EH (cell line): Measurements from ENCODE around the gene WNT3A.
"Not testable (repeated sequence)": the region's sequence is repeated elsewhere in the genome, so short reads cannot be mapped to it uniquely, and the experiment has no call there.

Source experiments
- DNase-seq: peaks from one replicate; pipeline ENCODE4 v3.0.0-alpha.2; 2015; ENCODE audit warnings: low read depth

Gene WNT3A

DNA sequence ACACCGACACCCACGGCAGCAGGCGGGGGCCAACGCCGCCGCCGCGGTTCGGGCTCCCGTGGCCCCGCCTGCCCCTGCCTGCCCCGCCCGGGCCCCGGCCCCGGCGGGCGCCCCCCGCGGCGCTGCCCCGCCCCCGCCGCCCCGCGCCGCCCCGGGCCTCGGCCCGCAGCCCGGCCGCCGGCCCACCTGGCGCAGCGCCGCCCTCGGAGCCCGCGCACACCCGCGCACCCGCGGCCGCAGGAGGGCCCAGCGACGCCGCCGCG lies at the start of gene WNT3A:
Gene WNT3A, plus strand, starts transcription at position 213 of the 263 bp plus-strand sequence. CDS start 131 bp downstream, outside the sequence.
- no peak for DNase-seq

GRCh38 chr1:227958617-227959324 lies 48.0 kb upstream of the WNT3A start:
- no peak for DNase-seq

- DNase-seq = no peak
Observed at GRCh38 chr1:227959325-227959860, 47.4 kb upstream of the WNT3A start.

DNA sequence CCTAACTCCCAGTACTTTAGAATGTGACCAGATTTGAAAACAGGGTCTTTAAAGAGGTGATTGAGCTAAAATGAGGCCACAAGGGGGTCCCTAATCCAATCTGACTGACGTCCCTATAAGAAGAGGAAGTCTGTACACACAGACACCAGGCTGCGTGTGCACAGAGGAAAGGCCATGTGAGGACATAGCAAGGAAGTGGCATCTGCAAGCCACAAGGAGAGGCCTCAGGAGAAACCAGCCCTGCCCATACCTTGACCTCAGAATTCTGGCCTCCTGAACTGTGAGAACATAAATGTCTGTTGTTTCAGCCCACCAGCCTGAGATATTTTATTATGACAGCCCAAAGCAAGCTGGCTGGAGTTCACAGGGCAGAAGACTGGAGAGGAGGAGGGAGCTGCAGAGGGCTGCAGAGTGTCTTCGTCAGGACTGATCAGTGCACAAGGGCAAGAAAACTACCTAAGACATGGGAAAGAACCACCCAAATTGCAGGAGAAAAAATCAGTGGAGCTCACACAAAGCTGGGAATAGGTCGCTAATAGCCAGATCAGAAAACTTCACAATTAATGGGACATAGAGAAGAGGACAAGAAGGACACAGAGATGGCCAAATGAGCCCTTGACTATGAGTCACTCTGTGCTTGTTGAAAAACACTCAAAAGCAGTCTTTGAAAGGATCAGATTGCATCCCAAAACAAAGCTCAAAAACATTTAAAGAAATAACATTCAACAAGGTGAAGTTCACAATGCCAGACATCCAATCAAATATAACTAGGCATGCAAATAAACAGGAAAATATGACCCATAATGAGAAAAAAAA lies 44.9 kb upstream of the WNT3A start:
- DNase-seq = no peak

- DNase-seq = peak; percentile 56
Observed at GRCh38 chr1:227966733-227967132, 40.1 kb upstream of the WNT3A start.

GRCh38 chr1:227967815-227968214 lies 39.0 kb upstream of the WNT3A start:
- DNase-seq = not testable (repeated sequence)

DNA sequence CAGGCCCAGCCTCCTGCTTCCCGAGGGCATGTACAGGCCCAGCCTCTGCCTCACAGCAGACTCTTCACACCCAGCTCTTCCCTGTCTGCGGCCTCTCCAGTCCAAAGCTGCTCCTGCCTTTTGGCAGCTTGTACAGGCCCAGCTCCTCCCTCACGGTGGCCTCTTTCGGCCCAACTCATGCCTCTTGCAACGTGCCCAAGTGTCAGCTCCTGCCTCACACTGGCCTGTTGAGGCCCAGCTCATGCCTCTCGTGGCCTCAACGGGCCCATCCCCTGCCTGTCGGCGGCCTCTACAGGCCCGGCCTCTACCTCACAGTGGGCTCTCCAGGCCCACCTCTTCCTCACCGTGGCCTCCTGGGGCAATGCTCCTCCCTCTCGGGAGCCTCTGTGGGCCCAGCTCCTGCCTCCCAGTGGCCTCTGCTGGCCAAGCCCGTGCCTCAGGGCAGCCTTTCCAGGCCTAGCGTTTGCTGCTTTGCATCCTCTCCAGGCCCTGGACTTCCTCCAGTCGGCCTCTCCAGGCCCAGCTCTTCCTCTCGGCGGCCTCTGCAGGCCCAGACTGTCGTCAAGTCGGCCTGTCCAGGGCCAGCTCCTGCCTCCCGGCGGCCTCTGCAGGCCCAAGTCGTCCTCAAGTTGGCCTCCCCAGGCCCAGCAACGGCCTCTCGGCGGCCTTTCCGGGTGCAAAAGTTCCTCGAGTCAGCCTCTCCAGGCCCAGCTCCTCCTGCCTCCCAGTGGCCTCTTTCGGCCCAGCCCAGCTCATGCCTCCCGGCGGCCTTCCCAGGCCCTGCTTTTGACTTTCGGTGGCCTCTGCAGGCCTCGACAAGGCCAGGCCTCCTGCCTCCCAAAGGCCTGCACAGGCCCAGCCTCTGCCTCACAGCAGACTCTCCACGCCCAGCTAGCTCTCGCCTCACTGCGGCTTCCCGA lies 36.5 kb upstream of the WNT3A start:
- DNase-seq = not testable (repeated sequence)

DNA sequence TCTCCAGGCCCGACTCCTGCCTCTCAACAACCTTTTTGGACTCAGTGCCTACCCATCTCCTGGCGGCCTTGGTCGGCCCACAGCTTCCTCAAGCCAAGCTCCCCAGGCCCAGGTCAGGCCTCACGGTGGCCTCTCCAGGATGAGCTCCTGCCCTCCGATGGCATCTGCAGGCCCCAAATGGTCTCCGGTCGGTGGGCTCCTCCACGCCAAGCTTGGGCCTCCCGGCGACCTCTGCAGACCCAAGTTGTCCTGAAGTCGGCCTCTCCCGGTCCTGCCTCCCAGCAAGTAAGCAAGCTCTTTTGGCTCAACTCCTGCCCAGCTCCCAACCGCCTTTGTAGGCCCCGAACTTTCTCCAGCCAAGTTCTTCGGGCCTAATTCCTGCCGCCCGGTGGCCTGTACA lies 35.6 kb upstream of the WNT3A start:
- DNase-seq = not testable (repeated sequence)

GRCh38 chr1:227971643-227972282 lies 35.0 kb upstream of the WNT3A start:
- not testable (repeated sequence) for DNase-seq

DNA sequence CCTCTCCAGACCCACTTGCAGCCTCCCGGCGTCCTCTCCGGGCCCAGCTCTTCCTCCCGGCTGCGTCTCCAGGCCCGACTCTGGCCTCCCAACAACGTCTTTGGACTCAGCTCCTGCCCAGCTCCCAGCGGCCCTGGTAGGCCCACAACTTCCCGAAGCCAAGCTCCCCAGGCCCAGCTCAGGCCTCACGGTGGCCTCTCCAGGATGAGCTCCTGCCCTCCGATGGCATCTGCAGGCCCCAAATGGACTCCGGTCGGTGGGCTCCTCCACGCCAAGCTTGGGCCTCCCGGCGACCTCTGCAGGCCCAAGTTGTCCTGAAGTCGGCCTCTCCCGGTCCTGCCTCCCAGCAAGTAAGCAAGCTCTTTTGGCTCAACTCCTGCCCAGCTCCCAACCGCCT lies 34.5 kb upstream of the WNT3A start:
- DNase-seq = not testable (repeated sequence)

- DNase-seq = not testable (repeated sequence)
Observed at GRCh38 chr1:227972843-227973374, 33.9 kb upstream of the WNT3A start.

GRCh38 chr1:227973724-227974288 lies 33.0 kb upstream of the WNT3A start:
- DNase-seq = not testable (repeated sequence)

GRCh38 chr1:227975583-227976283 lies 31.1 kb upstream of the WNT3A start:
- not testable (repeated sequence) for DNase-seq

DNA sequence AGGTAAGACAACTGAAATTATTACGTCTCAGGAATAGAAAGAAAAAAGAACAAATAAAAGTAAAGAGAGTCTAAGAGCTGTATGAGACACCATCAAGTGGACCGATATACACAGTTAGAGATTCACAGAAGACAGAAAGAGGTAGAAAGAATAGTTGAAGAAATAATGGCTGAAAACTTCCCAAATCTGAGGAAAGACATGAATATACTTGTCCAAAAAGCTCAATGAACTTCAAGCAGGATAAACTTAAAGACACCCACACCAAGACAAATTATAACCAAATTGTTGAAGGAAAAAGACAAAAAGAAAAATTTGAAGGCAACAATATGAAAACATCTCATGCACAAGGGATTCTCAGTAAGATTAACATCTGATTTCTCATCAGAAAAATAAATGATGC lies 19.6 kb upstream of the WNT3A start:
- DNase-seq = no peak

- DNase-seq = no peak
Observed at GRCh38 chr1:227994632-227995300, 12.0 kb upstream of the WNT3A start.

GRCh38 chr1:227996187-227996950 lies 10.4 kb upstream of the WNT3A start:
- DNase-seq = no peak

GRCh38 chr1:227998374-227999055 lies 8.3 kb upstream of the WNT3A start:
- no peak for DNase-seq
